HG03521 (cell line): ENCODE results near the gene RGL1.

Experiments used
- ATAC-seq: cut with Tn5 transposase; IDR thresholded peaks from one replicate; pipeline ENCODE4 v1.9.1; 2021; ENCODE audit warnings: mild to moderate bottlenecking, moderate library complexity; ENCODE audit not compliant: unreplicated experiment

Gene RGL1

GRCh38 chr1:183817576-183818288, 12.8 kb downstream of the RGL1 start:
- ATAC-seq: no peak

GRCh38 chr1:183819059-183819458, 14.1 kb downstream of the RGL1 start:
- no peak for ATAC-seq

- no peak for ATAC-seq
These were observed 16.5 kb downstream of the RGL1 start for GRCh38 chr1:183821309-183821888.

GRCh38 chr1:183821889-183822611, 17.1 kb downstream of the RGL1 start:
- ATAC-seq: no peak

- ATAC-seq: no peak
These were observed 19.4 kb downstream of the RGL1 start for GRCh38 chr1:183824291-183824690.

DNA sequence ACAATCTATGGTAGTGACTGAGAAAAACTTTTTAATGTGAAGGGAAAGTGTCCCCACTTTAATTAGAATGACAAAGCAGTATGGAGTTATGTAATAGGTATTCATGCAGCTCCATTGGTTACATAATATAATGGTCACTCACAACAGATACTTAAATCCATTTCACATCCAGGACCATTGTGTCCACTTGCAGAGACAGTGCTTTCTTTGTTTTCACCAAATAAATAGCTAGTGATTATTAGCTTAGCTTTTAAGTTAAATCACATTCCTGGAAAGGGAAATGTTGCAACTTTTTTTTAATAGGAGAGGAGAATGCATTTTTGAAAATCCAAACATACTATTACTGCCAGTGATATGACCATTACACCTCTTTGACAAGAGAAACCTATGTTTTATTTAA, 22.9 kb downstream of the RGL1 start:
- no peak for ATAC-seq

DNA sequence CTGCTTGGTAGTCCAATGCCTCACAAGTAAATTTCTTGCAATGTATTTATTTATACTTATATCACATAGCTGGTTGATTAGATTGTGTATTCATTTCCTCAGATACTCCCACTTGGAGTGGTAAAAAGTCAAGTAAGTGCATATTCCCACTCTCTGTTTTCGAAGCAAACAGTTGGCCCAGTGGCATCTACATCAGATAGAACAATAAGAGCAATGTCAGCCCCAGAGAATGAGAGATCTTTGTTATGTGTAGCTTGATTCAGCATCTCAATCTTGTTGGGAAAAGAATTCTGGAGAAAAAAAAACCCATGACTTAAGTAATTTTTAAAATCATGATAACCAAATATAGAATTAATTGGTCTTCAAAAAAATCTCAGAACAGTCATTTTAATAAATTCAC, 25.5 kb downstream of the RGL1 start:
- ATAC-seq: no peak

GRCh38 chr1:183831311-183831710, 26.4 kb downstream of the RGL1 start:
- ATAC-seq: no peak

DNA sequence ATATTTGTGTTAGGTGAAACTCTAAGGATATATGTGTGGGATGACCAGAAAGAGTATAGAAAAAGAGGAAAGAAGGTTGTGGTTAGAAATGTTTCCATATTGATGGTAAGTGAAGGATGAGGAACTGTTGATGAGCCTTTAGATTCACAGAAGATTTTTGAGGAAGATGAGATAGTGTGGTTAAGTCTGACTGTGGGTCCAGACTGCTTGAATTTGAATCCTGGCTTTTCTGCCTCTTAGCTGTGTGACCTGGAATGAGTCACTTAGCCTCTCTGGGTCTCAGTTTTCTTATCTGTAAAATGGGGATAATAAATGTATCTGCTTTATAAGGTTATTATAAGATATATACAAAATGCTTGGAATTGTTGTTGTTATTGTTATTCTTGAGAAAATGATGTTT, 27.5 kb downstream of the RGL1 start:
- no peak for ATAC-seq

GRCh38 chr1:183834568-183834967, 29.6 kb downstream of the RGL1 start:
- ATAC-seq: no peak

DNA sequence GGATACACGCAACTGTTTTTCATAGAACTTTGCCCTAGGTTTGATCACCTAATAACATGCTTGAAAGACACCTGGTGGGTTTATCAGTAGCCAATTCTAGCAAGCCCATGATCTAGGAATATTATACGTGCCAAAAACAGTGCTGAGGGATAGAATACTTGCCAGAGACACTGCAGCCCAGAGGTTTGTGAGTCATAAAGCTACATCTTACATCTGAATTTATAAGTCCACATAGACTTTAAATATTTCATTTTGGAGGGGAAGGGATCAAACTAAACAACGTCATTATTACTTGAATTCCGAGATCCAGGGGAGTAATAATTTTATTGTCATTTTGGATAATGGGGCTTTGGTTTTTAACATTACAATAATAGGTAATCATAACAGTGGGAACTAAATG, 31.7 kb downstream of the RGL1 start:
- no peak for ATAC-seq

GRCh38 chr1:183837062-183837461, 32.1 kb downstream of the RGL1 start:
- ATAC-seq: no peak

GRCh38 chr1:183838221-183838620, 33.3 kb downstream of the RGL1 start:
- no peak for ATAC-seq

DNA sequence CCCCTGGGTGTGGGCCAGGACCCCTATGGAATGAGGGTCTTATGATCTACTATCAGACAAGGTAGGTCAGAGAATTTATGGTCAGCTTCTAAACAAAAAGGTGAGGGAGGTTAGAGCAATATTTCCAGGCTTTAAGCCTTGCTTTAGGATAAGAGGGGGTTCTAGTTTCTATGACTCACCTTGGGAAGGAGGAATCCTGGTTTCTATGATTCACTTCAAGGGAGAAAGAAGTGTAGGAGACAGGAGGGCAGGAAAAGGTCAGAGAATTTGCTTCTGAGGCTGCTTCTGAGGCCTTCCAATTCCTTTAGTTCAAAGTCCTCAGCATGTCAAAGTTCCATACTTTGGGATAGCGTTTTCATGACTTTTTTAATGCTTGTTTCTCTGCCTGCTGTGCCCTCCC, 35.2 kb downstream of the RGL1 start:
- ATAC-seq: no peak

- peak; percentile 40 for ATAC-seq
These were observed 36.6 kb downstream of the RGL1 start for GRCh38 chr1:183841550-183841949.

DNA sequence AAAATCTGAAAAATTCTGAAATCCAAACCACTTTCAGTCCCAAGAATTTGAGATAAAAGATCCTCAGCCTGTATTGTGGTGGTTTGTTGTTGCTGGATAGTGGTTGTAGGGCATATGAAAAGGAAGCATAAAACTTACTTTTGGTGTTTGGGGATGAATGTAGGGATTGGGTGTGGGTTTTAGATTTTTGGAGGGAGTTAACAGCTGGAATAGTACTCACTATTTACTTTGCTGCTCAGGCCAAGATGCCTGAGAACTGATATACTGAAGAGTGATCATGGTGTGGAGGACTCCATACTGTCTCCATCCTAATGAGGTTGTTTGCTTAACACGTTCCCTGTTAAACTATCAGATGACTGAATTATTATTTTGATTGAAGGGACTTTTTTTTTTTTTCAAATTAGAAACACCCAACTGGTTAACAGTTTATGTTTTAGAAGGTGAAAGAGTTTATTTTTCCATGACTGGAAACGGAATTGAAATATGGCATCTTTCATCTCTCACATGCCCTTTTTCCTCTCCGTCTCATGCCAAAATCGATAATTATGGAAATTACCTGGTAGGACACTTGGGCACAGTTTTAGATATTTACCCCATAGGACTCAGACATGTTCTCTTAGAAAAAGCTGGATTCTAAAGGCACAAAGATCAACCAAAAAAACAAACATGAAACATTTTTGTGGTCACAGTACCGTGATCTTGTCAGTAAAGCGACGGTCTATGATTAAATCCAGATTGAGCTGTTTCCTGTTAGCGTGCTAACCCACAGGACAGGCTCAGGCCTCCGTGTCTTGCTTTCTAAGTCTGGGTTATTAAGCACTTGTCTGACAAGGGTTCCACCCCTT, 37.3 kb downstream of the RGL1 start:
- ATAC-seq: peak; percentile 79

- peak; percentile 35 for ATAC-seq
These were observed 37.9 kb downstream of the RGL1 start for GRCh38 chr1:183842795-183843144.

DNA sequence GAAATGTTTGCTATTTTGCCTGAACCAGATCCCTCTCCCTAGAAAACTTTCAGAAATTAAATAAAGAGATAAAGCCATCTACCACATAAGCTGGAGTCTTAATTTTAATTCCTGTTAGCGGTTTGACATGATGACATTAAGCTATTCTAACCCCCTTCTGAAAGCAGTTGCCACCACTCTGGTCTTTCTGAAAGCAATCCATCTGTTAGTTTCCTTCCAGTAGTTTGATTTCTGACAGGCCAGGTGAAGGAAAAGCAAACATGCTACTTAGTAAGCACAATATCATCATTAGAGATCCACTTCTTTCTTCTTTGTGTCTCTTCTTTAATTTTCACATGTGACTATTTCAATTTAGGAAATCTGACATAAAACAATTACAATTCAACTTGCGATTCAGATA, 39.9 kb downstream of the RGL1 start:
- ATAC-seq: no peak

DNA sequence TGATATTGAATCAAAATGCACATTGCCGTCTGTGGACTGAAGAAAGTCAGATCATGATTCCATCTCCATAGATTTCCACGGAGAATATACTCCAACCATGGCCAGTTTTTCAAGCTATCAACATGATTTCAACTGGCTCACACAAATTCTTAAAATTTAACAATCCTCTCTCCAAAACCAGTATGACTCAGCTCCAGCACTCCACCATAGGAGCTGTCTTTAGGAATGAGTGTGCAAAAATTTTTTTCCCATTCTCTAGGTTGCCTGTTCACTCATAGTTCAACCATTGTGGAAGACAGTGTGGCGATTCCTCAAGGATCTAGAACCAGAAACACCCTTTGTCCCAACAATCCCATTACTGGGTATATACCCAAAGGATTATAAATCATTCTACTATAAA, 40.8 kb downstream of the RGL1 start:
- ATAC-seq: no peak

DNA sequence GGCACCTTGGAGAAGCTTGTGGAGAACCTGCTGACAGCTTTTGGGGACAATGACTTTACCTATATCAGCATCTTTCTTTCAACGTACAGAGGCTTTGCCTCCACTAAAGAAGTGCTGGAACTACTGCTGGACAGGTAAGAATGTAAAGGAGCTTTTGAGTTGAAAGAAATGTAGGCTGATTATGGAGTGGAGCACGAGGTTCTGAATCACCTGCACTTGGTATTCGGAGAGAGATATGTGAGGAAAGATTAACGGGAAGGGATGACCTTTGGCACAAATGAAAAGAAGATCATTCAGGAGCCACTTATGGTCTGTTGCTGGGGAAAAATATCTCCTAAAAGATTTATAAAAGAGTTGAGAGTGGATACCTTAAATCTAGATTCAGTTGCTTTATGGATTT, 42.7 kb downstream of the RGL1 start:
- ATAC-seq: no peak

GRCh38 chr1:183850852-183851251, 45.9 kb downstream of the RGL1 start:
- no peak for ATAC-seq
